ENCODE measurements around the gene RAI1.

Gene RAI1

DNA sequence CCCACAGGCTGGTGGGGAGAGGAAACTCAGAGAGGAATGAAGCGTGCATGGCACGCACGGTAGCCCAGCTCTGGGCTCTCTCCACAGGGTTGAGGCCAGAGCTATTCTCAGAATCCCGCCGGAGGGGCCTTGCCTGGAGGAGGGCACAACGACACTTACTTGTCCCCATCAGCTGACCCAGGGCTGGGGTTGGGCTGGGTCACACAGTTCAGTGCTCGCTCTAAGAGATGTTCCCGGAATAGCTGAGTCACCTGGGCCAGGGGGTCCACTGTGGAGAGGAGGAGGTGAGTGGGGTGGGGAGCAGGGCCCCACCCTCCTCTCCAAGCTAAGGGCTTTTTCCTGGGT lies 133.8 kb downstream of the RAI1 start:
- DNase-seq (ENCODE audit: low read depth), result no peak

DNA sequence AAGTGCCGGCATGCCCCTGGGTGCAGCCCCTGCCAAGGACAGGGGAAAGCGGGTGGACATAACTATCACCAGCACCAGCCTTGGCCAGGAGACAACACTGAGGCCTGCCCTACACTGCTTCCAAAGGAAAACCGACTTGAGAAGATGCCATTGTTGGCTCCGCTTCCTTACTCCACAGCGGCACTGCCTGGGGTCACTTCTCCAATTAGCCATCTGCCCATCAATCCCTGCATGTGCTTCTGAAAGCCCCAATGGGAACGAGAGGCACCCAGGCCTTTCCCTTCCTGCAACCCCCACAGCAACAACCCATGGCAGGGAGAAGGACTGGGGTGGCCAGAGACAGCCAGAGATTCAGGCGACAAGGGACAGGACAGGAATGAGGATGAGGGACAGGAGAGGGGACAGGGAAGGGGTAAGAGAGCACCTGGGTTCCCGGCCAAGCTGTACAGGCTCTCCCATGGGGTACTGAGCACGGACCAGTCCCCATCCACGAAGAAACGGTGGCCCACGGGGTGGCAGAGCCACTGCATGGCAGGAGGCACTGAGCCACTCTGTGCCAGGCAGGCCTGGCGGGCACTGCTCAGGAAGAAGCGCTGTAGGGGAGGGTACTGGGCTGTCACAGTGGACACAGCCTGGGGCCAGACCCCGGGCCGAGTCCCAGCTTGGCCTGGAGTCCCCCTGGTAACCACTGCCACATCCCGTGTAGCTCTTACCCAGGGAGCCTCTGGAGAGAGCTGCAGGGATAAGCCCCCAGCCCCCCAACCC lies 134.4 kb downstream of the RAI1 start:
- no peak for DNase-seq (ENCODE audit: low read depth)

DNA sequence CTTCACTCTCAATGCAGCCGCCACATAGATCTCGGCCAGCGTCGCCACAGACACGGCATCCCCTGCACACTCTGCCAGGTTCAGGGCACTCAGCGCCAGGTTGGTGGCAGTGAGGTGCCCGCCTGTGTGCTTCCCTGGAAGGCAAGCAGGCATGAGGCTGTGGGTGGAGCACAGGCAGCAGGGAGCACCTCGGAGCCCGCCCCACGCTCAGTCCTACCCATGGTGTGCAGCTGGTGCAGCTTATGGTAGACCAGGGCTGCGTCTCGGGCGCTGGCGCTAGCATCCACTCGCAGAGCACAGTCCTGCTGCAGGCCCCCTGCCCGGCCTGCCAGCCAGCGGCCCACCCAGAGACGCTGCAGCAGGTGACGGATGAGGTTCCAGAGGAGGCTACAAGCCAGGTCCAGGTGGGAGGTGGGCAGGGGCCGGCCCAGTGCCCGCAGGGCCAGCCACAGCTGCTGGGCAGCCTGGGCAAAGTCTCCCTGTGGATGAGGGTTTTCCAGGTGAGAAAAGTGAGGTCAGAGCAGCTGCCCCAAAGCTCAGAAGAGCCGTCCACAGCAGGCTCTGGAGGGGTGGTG lies 135.1 kb downstream of the RAI1 start:
- no peak for DNase-seq (ENCODE audit: low read depth)

GRCh38 chr17:17816831-17817551 lies 135.7 kb downstream of the RAI1 start:
- no peak for DNase-seq (ENCODE audit: low read depth)

GRCh38 chr17:17817552-17817947 lies 136.3 kb downstream of the RAI1 start:
- DNase-seq (ENCODE audit: low read depth), result no peak

DNA sequence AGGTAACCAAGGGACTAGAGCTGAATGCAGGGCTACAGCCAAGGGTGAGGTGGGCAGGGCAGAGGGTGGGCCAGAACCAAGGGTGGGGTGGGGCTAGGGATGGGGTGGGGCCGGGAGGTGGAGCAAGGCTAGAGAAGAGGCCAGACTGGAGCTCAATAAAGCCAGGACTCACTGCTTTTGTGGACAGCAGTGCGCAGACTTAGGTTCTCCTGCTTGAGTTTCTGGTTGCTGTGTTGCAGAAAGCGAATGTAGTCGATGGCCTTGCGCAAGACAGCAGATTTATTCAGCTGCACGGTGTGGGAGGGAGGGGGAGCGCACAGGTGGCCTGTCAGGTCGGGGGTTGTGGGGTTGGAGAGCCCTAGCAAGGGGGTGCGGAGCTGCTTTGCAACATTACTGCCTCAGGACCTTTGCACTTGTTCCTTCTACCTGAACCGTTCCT lies 136.8 kb downstream of the RAI1 start:
- DNase-seq (ENCODE audit: low read depth), result no peak

- no peak for DNase-seq (ENCODE audit: low read depth)
Observed at GRCh38 chr17:17819111-17819510, 137.9 kb downstream of the RAI1 start.

- peak; percentile 67 for DNase-seq (ENCODE audit: low read depth)
Observed at GRCh38 chr17:17819561-17819995, 138.3 kb downstream of the RAI1 start.

- no peak for DNase-seq (ENCODE audit: low read depth)
Observed at GRCh38 chr17:17820046-17820445, 138.8 kb downstream of the RAI1 start.

DNA sequence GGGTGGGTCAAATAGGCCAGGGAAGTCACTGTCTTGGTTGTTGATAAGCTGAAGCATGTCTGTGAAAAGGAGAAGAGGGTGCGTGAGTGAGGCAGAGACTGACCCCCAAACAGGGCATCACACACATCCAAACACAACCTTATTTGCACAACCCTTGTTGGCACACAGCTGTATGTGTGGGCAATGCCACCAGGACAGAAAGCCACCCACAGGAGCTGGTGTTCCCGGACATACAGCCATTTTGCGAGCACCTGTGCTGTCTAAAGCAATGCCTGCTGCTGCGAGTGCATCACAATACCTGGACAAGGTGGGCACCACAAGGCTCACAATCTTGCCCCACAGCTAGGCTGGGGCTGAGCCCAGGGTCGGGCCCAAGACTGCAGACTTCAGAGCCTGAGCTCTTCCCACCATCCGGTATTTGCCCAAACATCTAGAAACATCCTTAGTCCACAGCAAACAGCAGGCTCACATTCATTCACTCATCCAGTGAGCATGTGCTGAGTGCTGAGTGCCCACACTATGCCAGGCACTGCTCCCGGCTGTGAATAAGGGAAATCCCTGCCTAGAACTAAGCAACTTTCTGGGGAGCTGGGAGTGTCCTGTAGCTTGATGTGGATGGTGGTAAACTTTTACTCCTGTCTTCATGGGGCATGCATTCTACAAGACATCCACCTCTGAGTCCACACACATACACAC lies 139.4 kb downstream of the RAI1 start:
- DNase-seq (ENCODE audit: low read depth), result no peak

GRCh38 chr17:17822189-17822588 lies 140.9 kb downstream of the RAI1 start:
- DNase-seq (ENCODE audit: low read depth), result no peak

DNA sequence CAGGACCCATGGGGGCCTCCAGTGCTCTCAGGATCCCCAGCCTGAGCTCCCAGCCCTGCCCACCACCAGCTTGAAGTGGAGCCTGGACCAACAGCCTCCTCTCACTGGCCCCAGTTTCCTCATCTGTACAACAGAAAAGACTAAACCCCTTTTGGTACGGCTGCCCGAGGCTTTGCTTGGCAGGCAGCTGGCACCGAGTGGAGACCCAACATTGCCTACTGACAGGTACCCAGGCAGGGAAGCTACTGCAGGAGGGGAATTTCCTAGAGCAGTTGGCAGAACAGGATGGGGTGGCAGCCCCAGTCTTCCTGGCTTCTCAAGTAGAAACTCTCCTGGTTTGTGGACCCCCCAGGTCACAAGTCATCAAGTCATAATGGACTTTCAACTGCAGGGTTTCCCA lies 141.4 kb downstream of the RAI1 start:
- DNase-seq (ENCODE audit: low read depth), result no peak

DNA sequence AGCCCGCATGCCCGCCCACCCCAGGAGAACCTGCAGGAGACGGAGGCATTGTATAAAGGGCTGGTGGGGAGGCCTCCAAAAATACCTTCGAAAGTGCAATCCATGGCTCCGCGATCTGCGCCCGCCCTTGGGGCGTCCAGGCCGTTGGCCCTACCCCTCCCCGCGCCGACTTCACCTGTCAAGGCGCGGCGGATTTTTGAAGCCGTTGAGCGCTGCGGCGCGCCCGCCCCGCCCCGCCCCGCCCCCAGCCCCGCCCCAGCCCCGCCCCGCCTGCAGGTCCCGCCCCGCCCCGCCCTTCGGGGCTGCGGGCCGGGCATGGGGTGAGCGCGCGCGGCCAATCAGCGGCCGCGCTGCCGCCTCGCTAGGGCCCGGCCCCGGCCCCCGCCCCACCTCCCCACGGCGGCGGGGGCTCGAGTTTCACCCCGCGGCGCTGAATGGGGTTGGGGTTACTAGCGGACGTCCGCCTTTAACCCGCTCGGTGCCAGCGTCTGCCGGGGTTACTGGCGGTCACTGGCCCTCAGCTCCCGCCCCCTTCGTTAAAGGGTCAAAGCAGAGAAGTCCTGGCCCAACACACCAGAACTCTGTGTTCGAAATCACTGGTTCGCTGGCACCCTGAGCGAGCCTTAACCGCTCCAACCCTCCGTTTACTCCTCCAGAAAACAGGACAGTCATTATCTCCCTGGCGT lies 142.3 kb downstream of the RAI1 start:
- DNase-seq (ENCODE audit: low read depth), result peak; percentile 57

DNA sequence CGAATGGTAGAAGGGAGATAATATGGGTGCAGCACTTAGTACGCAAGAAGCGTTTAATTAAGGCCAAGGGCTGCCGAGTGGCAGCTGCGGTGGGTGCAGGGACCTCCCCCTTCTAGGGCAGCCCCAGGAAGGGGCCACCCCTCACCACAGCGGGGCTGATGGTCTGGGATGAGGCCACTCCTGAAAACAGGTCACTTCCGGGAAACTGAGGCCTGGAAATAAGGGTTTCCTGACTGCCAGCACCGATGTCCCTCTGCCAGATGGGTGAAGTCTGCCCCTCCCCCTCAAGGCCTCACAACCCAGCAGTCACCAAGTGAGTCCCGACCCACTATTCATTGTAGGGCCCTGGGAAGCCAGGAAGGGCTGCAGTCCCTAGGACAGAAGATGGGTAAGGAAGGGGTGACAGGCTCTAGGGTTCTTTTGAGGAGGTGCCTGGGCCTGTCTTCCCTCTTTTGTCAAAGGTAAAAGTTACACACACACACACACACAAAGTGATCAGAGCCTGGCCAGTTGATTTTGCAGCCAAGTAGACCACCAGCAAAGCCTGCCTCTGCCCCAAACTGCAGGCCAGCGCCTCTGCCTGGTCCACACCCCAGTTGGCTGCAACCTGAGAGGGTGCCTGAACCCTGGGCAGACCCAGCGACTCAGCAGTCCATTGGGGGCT lies 143.0 kb downstream of the RAI1 start:
- DNase-seq (ENCODE audit: low read depth), result no peak

DNA sequence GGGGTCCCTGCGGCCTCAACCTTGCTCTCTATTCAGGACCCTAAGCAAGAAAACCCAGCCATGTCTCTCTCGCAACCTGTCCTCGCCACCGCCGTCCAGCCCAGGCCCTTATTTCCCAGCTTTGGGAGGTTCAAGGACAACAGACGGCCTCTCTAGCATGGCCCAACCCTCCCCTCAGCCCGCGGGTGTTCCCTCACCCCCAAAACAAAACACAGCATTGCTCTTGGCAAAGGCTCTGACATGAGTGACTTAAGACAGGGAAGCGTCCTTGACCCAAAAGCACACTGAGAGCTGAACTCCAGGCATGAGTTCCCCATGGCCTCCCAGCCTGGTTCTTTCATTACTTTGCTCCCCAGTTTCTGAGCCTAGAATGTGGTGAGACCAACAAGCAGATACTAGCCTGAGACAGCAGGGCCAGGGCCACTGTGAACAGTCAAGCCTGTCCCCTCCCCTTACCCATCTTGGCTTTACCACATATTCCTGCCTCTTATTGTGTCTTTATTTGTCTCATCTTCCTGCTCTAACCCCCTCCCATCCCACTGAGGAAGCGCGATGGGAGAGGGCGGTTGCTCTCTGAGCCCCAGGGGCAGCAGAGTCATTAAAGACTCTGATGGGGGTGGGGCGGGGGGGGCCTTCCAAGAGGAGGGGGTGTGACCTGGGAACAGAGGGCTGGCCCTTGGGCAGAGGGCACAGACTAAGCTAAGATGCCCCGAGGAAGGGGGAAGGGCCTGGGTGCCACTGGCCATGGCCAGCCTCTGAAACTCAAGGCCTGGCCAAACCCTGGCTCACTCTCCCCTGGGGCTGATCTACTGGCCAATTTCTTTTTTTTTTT lies 143.7 kb downstream of the RAI1 start:
- DNase-seq (ENCODE audit: low read depth), result no peak

DNA sequence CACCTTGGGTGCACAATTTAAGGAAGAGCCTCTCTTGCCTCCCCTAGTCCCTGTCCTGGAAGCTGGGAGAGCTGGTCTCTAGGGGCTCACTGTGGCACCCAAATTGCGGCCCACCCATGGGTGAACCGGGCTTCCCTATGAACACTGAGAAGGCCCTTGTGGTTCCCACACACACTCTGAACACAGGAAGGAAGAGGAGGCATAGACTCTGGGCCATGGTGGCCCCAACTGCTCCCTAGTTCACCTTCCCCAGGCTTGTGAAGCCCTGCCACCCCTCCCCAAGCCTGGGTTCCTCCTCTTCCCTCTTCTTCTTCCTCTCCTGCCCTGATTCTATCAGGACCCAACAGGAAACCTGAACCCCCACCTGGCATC lies 145.1 kb downstream of the RAI1 start:
- no peak for DNase-seq (ENCODE audit: low read depth)

DNA sequence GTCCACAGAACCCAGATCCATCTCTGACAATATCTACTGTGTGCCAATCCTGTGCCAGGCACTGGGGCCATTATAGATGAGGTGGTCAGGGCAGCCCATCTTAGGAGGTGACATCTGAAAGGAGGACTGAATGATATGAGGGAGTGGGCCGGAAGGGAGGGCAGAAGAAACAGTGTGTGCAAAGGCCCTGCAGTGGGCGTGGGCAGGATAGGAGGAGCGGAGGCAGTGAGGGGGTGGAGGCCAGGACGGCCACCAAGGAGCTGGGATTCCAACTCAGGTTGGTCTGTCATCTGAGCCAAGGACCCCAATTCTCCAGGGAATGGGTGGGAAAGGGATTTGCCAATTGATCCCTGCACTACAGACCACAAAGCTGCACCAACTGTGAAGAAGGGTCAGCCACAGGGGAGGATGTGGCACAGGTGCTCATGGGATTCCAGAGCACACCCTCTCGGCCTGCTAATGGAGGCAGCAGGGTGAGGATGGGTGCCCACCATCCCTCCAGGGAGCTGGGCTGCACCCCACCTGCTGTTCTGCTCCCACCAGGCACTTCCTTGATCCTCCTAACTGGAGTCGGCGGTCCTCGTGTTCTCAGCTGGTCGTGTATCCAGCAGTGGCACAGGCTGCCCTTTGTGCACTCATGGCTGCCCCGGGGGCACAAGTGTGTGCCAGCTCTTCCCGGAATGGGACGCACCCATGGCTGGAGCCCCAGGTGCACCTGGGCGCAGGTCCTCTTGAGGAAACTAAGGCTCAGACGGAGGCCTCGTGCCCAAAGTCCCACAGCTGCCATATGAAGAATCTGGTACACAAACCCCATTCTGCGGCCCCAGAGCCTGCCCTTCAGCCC lies 145.9 kb downstream of the RAI1 start:
- no peak for DNase-seq (ENCODE audit: low read depth)

DNA sequence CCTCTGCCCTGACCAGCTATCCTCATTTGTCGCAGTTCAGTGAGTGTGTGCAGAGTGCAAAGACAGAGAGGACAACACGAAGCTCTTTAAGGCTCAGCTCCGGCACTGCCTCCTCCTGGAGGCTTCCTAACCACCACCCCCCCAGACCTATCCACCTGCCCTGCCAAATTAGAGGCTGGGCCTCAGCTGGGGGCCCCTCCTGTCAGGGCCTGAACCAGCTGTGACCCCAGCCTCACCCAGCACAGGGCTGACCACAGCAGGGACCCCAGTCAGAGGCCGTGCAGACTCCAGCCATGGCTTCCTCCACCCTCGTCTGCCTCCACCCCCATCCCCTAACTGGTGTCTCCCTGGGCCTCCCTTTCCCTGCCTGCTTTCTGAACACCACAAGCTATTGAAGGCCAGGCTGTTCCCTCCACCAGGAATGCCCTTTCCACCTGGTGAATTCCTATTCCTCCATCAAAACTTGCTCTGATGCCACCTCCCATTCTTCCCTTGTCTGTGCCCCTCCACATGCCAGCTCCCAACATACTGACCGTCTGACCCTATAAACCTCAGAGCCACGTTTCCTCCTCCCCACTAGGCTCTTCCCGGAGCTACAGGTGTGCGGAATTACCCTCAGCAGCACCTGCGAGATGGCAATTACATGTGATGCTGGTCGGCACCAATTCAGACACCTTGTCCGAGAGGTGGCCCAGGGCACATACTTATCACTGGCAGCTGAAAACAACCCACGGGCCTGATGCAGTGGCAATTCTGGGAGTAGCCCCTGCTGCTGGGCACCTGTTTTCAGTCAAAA lies 146.8 kb downstream of the RAI1 start:
- no peak for DNase-seq (ENCODE audit: low read depth)

DNA sequence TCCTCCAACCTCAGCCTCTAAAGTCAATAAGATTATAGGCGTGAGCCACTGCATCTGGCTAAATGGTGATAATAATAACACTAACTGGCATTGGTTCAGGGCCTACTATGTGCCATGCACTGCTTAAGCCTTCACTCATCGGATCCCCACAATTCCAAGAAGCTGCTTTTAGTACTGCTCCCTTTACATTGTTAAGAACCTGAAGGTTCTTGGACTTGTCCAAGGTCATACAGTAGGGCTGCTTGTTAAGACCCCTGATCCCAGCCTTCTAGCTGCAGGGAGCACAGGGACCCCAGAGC lies 149.0 kb downstream of the RAI1 start:
- DNase-seq (ENCODE audit: low read depth), result no peak

Data from activated T-cell treated with anti-CD3 and anti-CD28 coated beads for 24 hours (primary cell).